ENCODE measurements around the gene MOCOS.

MOCOS gene

DNA sequence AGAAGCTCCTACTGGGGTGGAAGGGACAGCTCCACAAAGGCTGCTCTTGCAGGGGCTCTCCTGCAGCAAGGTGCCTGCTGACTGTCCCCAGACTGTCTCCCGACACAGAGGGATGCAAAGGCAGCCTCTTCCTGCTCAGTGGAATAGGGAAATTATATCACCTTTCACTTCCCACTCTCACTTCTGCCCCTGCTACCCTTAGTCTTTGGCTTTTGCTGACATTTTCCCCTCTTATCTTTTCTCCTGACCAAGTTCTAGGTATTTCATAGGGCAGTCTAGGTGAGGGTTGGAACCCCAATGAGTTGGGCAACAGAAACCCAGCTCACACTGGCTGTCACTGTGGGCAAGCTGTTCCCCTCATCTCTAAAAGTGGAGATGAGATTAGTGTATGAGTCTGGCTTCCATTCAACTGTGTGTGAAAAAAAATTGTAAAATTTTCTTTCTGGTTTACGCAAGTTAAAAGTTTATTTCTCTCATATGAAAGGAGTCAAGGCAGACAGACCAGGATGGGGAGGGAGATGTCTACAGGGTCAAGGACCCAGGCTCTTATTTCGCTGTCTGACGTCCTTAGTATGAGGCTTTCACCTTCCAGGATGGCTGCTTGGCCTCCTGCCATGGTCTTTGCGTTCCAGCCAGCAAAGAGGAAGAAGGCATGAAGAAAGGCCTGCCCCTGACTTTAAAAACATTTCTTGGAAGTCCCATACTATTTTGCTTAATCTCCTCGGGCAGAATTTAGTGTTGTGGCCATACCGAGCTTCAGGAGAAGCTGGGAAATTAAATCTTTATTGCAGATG lies 7.5 kb upstream of the MOCOS start:
- FAIRE-seq: no peak

DNA sequence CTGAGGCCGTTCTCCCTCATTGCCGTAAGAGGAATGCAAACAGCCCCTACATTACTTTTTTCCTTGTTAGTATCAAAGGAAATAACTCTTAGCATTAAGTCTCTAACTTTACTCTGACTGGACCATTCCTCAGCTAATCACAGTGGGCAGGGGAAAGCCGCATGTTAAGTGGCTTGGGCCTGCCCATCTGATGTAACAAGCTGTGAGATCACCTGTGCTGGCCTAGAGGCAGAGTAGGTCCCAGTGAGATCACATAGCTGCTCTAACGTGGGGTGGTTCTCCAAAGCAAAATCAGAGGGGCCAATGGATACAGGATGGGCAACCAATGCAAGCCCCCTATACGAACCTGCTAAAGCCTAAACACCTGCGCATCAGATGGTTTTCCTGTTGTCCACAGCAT lies 5.9 kb upstream of the MOCOS start:
- FAIRE-seq: no peak

DNA sequence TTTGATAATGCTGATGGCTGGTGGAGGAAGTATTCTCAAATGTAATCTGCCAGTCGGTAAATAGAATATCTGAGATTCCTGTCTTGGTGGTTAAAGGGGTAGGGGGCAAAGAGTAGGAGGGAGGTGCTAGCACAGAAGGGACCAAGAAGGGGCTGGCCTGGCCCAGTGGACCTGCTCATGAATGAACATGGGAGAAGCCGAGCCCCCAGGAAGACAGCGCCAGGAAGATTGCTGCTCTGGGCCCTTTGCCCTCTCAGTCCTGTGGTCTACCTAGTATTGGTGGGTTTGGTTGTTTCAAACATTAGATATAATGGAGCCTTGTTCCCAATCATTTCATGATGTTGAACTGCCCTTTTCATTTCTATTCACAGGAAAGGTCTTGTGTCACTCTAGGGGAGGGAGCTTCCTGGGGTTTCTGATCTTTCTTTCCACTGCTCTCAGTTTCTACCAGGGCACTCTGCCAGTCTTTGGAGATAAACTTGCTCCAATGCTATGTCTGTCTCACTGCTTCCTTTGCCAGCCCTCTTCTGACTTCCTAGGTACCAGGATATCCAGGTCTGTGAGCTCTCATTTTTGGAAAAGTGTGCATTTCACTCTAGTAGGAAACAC lies 5.3 kb upstream of the MOCOS start:
- no peak for FAIRE-seq

DNA sequence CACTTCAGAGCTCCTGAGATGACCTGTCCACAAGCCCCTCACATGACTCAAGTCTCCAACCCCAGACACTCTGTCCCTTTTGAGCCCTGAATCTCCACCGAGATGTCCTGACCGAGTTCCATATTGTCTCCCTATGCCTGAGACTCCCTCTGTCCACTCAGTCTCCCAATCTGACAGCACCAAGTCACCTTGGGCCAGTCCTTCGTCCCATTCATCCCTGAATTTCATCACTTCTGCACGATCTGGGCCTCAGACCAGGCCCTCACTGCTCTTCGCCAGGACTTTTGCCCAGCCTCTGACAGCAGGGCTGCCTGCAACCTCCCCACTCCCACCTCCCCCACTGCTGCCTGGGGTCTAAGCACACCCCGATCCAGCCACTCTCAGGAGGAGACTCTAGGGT lies 4.3 kb upstream of the MOCOS start:
- FAIRE-seq: no peak

DNA sequence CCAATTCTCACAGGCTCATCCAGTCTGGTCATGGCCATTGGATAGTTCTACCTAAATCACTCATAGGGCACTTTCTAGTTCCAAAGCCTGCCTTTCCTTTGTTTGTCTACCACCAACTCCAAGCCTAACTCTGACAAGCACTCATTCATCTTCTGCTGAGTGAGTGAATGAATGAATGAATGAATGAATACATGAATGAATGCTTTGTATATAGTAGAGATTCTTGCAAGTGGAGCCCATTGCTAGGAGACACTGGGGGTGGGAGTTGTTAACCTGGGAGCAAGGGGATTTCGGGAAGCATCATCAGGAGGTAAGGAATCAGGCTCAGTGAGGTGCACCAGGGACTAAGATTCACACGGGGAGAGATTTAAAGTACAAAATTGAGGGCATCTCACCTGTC lies 3.3 kb upstream of the MOCOS start:
- FAIRE-seq: no peak

DNA sequence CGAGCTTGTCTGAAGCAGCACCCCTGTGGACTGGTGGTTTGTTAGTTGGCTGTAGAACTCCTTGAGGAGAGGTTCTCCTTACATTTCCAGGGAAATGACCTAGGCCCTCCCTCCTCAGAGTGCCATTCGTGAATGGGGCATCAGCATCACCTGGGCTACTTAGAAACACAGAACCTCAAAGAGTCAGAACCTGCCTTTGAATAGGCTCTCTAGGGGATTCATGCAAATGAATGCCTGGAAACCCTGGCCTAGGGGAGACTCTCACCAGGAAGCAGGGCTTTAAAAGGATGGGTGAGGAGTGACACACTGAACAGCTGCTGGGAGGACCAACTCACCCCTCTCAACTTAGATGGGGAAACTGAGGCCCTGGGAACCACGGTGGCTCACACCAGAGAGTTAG lies 2.1 kb upstream of the MOCOS start:
- no peak for FAIRE-seq

DNA sequence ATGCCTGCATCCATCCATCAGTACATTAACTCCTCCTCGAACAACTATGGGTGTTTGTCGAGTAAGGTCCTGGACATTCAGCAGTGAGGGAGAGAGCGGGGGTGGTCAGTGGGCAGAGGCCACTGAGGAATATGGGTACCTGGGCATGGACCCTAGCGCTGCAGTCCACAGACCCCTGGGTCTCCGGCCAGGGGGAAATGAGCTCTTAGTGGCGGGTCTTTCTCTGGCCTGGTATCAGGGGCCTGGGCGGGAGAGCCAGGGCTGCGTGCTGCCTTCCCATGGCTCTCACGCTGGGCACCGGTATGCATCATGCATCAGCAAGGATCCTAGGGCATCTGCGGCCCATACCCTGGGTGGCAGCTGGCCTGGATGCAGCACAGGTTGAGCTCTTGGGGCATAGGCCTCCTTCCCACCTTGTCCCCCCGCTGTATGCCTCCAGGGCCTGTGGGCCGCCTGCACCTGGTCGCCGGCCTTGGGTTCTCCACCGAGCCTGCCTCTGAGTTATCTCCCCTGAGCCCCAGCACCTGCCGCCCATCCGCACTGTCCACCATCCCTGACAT lies 1.3 kb upstream of the MOCOS start:
- no peak for FAIRE-seq

DNA sequence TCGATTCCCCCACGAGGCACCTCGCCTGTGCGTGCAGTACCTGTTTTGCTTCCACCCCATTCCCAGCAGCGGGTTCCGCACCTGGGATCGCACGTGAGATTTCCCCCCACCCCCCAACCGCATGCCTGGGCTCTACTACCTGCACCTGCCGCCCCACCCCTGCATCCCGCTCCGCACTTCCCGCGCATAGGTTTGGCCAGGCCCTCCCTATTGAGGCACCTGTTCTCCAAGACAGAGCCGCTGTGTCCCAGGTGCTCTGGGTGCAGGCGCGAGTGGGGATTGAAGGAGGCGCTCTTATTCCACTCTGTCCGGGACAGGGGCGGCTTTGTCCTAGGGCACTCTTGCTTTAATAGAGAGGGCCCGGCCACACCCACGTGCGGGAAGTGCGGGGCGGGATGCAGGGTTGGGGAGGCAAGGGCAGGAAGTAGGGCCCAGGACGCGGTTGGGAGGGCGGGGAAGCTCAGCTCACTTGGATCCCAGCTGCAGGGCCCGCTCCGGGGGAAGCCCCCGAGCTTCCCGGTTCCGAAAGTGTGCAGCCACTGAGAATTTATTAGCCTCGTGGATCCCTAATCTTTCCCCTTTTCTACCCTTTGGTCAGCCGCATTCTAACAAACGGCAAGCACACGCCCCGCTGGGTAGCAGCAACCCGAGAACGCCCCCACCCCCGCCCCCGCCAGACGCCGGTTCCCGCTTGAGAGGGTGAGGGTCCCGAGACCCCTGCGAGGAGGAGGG lies 670 bp upstream of the MOCOS start:
- no peak for FAIRE-seq

DNA sequence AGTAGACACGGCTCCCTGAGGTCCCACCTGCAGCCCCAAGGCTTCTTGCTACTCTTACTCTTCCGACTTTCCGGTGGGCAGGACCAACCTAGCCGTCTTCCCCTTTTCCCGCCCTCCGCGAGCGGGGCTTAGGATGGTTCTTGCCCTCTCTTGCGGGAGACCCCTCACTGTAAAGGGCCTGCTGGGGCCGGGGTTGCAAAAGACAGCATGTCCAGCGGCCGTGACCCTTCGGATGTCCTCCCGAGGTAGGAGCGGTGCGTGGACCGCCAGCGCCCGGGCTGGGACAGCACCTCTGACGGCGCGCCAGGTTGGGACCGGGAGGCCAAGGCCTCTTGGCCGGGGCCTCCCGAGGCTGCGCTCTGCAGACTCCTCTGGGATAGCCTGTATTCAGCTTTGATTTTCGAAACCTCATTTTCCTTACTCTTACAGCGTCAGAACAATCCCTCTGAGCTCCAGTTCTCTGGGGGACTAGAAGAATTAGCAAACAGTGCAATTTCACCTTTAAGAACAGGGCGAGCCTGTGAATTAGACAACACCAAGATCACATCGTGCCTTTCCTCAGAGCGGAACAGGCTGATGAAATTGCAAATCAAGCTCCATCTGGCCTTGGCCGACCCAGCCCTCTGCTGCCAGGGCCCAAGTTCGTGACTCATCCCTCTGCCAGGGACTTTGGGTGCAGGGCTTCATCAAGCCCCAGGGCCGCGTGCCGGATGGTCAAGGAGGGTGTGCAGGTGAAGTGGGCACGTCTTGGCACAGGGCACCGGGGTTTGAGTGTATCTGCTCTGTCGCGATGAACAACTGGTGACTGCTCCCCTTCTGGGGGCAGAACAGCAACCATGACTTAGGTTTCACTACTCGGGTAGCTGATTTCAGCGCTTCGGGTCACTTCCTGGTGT lies 777 bp downstream of the MOCOS start:
- no peak for FAIRE-seq

DNA sequence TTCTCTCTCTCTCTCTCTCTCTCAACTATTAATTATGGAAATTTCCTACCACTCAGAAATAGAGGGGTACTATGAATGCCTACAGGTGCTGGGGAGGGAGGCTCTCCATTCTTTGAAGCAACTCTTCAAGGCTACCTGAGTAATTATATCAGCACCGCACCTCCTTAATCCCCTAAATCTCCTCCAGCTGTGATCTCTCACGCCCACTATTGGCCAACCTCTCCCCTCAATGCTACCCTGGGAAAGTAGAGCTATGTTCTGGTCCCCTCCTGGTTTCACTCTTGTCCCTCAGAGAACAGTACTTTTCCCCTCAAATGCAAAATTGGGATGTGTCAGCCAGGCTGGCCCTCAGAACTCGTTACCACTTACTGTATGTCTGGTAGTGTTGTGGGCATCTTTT lies 1.6 kb downstream of the MOCOS start:
- no peak for FAIRE-seq

DNA sequence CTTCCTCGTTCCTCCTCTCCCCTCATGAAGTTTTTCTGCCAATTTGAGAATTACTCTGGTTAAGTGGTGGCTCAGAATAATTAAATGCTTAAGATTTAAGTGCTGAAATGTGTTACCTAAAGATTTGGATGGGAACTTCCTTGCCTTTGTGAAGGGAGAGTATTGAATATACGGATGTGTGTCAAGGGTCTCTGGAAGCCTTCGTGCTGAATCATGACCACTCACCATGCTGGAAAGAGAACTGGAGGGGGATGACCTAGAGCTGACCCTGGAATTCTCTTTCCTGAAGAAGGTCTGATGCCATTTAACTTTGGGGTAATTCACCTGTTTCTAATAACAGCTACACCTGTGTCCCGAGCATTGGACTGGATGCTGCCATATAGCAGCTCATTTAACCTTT lies 2.2 kb downstream of the MOCOS start:
- no peak for FAIRE-seq

DNA sequence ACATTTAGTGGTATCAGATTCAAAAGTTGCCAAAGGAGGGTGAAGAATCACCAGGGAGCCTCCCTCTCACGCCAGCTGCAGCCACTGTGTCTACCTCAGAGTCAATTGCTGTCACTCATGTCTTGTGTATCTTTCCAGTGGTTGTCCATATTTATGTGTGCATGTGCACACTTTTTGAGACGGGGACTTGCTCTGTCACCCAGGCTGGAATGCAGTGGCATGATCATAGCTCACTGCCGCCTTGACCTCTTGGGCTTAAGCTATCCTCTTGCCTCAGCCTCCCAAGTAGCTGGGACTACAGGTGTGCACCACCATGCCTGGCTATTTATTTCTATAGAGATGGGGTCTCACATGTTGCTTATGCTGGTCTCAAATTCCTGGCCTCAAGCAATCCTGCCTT lies 4.0 kb downstream of the MOCOS start:
- no peak for FAIRE-seq

DNA sequence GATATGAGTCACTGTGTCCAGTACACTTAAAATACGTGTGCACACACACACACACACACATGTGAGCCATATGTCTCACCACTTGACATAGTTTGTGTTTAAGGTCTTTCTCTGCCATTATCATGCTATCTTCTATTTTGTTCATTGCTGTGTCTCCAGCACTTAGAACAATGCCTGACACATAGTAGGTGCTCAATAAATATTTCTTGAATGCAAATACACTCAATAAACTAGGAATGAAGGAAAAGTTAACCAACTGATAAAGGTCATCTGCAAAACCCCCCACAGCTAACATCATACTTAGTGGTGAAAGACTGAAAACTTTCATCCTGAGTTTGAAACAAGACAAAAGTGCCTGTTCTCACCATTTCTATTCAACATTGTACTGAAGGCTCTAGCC lies 4.4 kb downstream of the MOCOS start:
- no peak for FAIRE-seq

DNA sequence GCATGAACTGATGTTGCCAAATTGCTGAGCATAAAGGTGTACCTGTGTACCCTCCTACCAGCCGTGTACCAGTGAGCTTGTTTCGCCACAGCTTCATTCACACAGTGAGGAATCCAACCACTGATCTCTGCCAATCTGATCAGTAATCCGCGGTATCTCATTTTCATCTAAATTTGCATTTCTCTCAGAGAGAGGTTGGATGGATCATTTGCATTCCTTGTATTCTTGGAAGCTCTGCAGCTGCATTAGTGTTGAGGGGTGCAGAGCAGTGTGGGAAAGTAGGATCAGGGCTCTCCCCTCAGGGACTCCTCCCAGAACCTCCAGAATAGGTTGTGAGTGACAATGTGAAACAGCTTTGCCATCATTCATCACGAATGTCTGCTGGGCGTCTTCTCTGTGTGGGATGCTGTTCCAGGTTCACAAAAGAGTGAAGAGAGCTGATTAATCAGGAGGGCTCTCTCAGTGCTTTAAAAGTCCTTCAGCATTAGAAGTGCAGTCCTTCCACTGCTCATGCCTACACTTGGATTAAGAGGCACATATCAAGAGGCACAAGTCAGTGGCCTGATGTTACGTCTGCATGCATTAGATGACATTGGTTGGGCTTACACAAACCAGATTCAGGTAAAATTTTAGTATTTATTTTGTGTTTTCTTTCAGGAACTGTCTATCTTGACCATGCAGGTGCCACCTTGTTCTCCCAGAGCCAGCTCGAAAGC lies 7.5 kb downstream of the MOCOS start:
- FAIRE-seq: no peak

DNA sequence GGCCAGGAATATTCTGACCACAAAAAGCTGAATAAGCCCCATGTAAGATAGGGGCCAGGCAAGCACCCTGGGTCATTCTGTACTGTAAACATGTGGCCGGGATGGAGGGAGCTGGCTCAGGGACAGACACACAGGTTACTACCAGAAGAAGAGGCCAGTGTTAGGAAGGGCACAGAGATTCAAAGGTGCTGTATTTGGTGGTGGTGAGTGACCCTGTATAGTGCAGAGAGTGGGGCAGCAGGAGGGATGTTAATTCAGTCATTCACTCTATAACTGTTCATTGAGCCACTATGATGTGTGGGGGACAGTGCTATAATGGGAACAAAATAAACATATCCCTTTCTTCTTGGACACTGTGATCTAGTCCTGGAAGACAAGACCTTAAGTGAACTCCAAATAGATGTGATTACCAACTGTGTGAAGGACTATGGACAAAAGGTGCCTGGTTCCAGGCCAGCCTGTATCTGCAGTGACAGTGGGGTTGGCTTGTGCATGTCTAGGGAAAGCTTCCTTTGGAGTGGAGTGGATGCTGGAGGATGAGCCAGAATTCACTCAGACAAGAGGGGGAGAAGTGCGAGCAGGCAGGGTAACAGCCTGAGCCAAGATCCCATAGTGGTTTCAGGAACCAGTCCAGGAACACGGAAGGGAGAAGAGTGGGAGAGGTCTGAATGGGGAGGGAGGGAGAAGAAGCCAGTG lies 8.3 kb downstream of the MOCOS start:
- no peak for FAIRE-seq

DNA sequence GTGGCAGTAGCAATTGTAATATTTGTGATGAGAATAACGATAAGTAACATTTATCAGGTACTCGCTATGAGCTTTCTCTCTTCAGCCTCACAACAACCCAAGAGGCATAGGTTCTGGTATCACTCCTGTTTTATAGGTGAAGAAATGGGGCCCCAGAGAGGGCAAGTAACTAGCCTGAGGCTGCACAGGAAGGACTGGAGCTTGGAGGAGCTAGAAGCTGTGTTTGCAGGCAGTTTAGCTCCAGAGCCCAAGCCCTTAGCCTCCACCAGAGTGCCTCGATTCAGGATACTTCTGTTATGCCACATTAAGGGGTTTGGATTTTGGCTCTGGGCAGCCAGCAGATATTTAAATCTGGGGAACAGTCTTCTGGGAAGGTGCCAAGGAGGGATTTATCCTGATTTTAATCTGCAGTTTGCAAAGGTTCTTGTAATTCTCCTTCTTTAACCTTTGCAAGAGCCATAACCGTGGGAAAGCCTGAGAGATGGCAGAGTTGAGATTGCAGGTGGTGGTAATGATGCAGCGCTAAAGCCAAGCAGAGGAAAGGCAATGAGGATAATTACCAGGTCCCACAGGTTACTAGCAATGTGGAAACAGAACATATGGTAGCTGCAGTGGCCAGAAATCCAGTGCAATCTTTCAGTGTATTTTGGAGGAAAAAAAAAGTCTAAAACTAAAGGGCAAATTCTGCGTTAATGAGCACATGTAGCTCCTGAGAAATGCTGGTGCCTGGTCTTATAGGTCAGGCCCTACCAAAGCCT lies 9.1 kb downstream of the MOCOS start:
- FAIRE-seq: no peak

DNA sequence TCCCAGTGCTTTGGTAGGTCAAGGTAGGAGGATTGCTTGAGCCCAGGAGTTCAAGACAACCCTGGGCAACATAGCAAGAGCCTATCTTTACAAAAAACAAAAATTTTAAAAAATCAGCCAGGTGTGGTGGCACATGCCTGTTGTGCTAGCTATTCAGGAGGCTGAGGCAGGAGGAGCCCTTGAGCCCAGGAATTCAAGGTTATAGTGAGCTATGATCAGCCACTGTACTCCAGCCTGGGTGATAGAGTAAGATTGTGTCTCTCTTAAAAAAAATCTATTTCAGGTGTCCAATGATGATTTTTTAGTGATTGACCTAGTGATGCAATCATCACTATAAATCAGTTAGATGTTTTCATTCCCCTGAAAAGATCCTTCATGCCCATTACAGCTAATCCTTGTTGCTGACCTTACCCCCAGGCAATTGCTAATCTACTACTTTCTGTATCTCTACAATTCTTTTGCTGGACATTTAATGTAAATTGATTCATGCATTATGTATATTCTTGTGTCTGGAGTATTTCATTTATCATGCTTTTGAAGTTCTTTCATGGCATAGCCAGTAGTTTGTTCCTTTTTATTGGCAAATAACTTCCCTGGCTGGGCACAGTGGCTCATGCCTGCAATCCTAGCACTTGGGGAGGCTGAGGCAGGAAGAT lies 10.3 kb downstream of the MOCOS start:
- FAIRE-seq: no peak

DNA sequence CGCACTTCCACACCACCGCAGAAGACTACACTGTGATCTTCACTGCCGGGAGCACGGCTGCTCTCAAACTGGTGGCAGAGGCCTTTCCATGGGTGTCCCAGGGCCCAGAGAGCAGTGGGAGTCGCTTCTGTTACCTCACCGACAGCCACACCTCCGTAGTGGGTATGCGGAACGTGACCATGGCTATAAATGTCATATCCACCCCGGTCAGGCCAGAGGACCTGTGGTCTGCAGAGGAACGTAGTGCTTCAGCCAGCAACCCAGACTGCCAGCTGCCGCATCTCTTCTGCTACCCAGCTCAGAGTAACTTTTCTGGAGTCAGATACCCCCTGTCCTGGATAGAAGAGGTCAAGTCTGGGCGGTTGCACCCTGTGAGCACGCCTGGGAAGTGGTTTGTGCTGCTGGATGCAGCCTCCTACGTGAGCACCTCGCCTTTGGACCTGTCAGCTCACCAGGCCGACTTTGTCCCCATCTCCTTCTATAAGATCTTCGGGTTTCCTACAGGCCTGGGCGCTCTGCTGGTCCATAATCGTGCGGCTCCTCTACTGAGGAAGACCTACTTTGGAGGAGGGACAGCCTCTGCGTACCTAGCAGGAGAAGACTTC lies 12.5 kb downstream of the MOCOS start:
- FAIRE-seq: no peak

DNA sequence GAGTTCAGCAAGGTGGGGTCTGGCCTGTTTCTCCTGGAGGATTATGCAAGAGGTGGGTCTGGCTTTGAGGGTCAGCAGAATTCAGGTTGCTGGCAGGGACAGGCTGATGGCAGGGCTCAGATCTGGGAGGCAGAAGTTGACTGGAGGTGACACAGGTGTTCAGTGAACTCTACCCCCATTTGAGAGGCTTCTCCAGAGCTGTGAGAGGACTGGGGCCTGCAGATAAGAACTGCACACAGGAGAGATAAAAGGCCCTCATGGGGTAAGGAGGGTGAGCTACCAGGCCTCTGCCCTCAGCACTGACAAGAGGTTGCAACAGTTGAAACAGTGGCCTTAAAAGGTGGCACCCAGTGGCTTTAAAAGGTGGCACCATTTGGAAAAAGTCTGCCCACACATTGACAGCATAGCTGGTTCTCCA lies 13.1 kb downstream of the MOCOS start:
- no peak for FAIRE-seq

DNA sequence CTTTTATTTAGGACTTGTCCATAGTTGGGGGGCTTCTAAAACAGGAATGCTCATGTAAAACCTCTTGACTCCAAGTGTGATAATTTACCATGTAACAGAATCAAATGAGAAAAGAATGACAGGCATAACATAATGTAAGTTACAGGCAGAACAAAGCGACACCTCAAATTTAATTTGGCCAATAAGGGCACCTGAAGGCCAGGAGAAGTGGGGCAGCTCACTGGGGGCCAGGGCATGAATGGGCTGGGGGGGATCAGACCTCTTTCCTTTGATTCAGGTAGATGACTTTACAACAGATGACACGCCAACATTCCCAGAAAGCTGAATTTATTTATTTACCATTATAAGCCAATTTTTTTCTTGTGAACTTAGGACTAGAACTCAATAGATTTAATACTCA lies 14.5 kb downstream of the MOCOS start:
- FAIRE-seq: no peak

All from islet of Langerhans (tissue), 1 donor.